ENCODE results near the gene TOR4A. TPM values are rescaled to one million over a fixed set of nuclear protein-coding genes. Genes with fewer than 3 reads are reported as not detected.
A peak's percentile ranks its signal among the peaks of the same experiment; 100 is the strongest.

TOR4A gene
- total RNA-seq, 1 donor from 2014 or later = 1.5 TPM

DNA sequence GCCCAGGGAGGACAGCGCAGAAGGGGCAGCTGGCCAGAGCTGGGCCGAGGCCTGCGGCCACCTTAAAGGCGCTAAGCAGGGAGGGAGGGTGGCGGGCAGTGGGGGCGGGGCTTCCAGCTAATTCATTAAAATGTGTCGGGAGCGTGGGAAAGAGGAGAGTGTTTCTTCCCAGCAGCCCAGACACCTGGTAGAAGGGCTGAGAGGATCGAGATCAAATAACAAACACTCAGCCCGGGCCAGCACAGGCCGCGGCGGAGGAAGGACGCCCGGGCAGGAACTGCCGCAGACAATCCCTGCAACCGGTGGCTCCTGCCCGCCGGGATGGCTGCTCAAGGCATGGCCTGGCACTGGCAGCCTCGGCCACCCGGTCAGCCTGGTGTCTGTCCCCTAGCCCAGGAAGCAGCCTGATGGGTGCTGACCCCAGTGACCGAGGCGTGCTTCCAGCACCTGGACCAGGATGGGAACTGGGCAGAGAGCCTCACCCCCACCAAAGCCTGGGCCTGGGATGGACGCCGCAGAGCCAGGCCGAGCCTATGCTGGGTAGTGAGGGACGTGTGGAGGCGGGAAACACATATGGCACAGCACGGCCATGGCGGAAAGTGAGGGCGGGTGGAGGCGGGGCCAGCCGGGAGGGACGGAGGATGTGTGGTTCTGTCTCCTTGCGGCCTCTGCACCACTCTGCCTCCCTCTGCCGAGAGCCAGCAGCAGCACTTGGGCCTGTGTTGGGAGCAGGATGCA, 27.7 kb downstream of the TOR4A start:
- Mint-ChIP-seq H3K4me3 (ENCODE audit: unreplicated experiment) (peak overlapping the region; percentile 20), H3K4me1 (ENCODE audit: low read depth, unreplicated experiment) (peaks cover 4% of the 10 kb centered on the region), H3K9me3 (ENCODE audit: unreplicated experiment) (peaks cover 5% of the 10 kb centered on the region), H3K27ac (ENCODE audit: unreplicated experiment) (peak overlapping the region; percentile 68), H3K36me3 (ENCODE audit: unreplicated experiment) (no peaks in the 10 kb centered on the region), H3K27me3 (ENCODE audit: unreplicated experiment) (peaks cover 3% of the 10 kb centered on the region)
- DNase-seq = peak; percentile 81
- TF ChIP-seq, protein P1, sequence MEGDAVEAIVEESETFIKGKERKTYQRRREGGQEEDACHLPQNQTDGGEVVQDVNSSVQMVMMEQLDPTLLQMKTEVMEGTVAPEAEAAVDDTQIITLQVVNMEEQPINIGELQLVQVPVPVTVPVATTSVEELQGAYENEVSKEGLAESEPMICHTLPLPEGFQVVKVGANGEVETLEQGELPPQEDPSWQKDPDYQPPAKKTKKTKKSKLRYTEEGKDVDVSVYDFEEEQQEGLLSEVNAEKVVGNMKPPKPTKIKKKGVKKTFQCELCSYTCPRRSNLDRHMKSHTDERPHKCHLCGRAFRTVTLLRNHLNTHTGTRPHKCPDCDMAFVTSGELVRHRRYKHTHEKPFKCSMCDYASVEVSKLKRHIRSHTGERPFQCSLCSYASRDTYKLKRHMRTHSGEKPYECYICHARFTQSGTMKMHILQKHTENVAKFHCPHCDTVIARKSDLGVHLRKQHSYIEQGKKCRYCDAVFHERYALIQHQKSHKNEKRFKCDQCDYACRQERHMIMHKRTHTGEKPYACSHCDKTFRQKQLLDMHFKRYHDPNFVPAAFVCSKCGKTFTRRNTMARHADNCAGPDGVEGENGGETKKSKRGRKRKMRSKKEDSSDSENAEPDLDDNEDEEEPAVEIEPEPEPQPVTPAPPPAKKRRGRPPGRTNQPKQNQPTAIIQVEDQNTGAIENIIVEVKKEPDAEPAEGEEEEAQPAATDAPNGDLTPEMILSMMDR (IDR thresholded peaks at IDR 0.05; ENCODE audit: partially characterized antibody, unreplicated experiment) = no peak

DNA sequence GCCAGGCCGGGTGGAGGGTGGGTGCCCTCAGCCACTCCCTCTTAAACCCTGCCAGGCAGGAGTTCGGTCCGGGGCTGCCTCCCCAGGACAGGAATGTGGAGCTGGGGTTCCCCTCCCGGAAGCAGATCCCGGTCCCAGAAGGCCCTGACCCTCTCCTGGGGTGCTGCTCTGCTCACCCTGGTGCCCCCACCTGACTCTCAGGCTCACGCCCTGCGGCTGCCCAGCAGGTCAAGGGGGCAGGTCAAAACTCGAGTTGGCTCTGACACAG, 28.2 kb downstream of the TOR4A start:
- Mint-ChIP-seq H3K4me1 (ENCODE audit: low read depth, unreplicated experiment) (peaks cover 4% of the 10 kb centered on the region), H3K36me3 (ENCODE audit: unreplicated experiment) (no peaks in the 10 kb centered on the region), H3K9me3 (ENCODE audit: unreplicated experiment) (peaks cover 5% of the 10 kb centered on the region), H3K27me3 (ENCODE audit: unreplicated experiment) (peaks cover 1% of the 10 kb centered on the region), H3K4me3 (ENCODE audit: unreplicated experiment) (no peak overlapping the region), H3K27ac (ENCODE audit: unreplicated experiment) (no peak overlapping the region)
- no peak for DNase-seq
- TF ChIP-seq, protein P1 (IDR thresholded peaks at IDR 0.05; ENCODE audit: partially characterized antibody, unreplicated experiment) = no peak

DNA sequence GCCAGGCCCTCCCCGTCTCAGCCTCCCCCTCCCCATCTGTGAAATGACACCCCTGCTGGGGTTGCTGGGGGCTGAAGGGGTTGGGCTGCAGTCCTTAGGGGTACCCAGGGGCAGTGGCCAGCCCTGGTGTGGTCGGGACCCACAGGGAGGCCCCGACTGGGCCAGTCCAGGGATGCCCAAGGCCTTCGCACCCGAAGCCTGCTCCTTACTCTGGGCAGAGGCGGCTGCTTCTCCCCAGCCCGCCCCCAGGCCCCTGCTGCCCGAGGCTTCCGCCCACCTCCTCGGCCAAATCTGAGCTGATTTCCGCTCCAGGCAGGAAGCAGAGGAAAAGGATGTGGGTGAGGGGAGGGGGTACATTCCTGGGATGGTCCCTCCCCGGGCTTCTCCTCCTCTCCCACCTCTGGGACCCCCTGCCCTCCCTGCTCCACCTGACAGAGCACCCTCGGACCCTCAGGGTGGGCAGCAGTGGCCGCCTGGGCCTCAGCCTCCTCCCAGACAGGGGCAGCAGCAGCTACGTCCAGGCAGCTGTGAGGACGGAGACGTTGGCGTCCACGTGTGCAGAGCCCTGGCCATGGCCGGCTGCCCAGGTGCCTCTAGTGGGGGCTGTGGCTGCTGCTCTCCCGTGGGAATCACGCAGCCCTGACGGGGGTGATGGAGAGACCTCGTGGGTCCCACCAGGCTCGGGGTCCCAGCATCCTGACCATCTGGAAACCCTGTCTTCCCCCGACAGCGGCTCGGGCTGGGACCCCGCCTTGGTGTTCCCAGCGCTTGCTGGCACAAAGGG, 28.7 kb downstream of the TOR4A start:
- Mint-ChIP-seq H3K9me3 (ENCODE audit: unreplicated experiment) (peaks cover 4% of the 10 kb centered on the region), H3K36me3 (ENCODE audit: unreplicated experiment) (no peaks in the 10 kb centered on the region), H3K27me3 (ENCODE audit: unreplicated experiment) (no peaks in the 10 kb centered on the region), H3K4me3 (ENCODE audit: unreplicated experiment) (no peak overlapping the region), H3K27ac (ENCODE audit: unreplicated experiment) (no peak overlapping the region), H3K4me1 (ENCODE audit: low read depth, unreplicated experiment) (peaks cover 3% of the 10 kb centered on the region)
- TF ChIP-seq, protein P1 (IDR thresholded peaks at IDR 0.05; ENCODE audit: partially characterized antibody, unreplicated experiment) = no peak
- DNase-seq = peak; percentile 36

DNA sequence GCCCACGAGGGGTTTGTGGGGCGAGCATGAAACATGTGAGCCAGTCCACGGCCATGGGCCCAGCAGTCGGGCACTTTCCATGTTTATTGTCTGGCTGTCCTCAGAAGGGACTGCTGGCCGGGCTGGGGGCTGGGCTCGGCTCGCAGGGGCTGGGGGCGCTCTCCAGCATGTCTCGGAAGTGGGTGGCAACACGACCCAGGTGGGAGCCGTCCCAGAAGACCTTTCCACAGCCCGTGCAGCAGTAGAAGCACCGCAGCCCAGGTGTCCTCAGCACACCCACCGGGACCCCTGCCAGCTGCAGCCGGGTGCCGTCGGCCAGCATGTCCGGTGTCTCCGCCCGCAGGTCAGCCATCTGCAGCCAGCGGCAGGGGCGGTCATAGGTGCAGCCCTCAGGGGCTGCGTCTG, 29.3 kb downstream of the TOR4A start:
- H3K9me3 Mint-ChIP-seq (ENCODE audit: unreplicated experiment) = peaks cover 4% of the 10 kb centered on the region
- no peak overlapping the region for H3K27ac Mint-ChIP-seq (ENCODE audit: unreplicated experiment)
- DNase-seq = peak; percentile 24

More for the DNA sequence above, 29.3 kb downstream of the TOR4A start:
- Mint-ChIP-seq H3K36me3 (ENCODE audit: unreplicated experiment) (no peaks in the 10 kb centered on the region), H3K4me1 (ENCODE audit: low read depth, unreplicated experiment) (peaks cover 3% of the 10 kb centered on the region), H3K27me3 (ENCODE audit: unreplicated experiment) (no peaks in the 10 kb centered on the region), H3K4me3 (ENCODE audit: unreplicated experiment) (no peak overlapping the region)
- TF ChIP-seq, protein P1 (IDR thresholded peaks at IDR 0.05; ENCODE audit: partially characterized antibody, unreplicated experiment) = no peak

Data from glutamatergic neuron (in vitro differentiated cells).